ENCODE data around the gene AOX1.

Gene AOX1

DNA sequence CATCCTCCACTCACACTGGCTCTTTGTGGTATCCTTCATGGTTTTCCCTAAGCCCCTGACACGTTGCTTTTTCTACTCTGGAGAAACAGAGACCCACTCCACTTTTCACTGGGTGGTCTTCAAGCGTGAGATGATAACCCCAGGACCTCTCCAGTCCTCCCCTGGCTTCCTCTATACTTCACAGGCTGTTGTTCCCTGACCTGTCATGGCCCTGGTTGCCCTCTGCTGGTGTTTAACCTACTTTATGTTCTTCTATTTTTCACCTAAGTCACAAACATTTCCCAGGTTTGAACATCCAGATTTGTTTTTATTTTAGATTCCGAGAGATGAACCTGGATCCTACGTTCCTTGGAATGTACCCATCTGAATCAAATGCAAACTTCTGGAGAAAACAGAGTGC is 84.5 kb downstream of the AOX1 start:
- no peak overlapping the region for H3K27ac ChIP-seq
- TF ChIP-seq, protein P1, sequence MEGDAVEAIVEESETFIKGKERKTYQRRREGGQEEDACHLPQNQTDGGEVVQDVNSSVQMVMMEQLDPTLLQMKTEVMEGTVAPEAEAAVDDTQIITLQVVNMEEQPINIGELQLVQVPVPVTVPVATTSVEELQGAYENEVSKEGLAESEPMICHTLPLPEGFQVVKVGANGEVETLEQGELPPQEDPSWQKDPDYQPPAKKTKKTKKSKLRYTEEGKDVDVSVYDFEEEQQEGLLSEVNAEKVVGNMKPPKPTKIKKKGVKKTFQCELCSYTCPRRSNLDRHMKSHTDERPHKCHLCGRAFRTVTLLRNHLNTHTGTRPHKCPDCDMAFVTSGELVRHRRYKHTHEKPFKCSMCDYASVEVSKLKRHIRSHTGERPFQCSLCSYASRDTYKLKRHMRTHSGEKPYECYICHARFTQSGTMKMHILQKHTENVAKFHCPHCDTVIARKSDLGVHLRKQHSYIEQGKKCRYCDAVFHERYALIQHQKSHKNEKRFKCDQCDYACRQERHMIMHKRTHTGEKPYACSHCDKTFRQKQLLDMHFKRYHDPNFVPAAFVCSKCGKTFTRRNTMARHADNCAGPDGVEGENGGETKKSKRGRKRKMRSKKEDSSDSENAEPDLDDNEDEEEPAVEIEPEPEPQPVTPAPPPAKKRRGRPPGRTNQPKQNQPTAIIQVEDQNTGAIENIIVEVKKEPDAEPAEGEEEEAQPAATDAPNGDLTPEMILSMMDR (conservative IDR thresholded peaks at IDR 0.05), result no peak

GRCh38 chr2:200670751-200671150 is 84.9 kb downstream of the AOX1 start:
- no peak overlapping the region for H3K27ac ChIP-seq
- TF ChIP-seq, protein P1 (conservative IDR thresholded peaks at IDR 0.05), result no peak

DNA sequence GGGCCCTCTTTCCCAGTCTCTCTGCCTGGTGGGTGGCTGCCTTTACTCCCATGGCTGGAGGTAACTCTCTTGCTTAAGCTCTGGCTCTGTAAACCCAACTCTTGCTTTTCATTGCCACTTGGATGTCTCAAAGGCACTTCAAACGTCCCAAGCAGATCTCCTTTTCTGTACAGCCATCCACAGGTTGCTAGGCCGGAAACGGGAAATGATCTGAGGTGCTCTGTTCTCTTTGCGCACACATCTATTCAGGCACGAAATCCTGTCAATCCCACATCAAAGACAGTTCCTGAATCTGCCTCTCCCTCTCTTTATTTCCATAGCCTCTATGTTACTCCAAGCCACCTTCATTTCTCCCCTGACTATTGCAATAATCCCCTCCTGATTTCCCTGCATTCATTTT is 87.4 kb downstream of the AOX1 start:
- no peak overlapping the region for H3K27ac ChIP-seq
- TF ChIP-seq, protein P1 (conservative IDR thresholded peaks at IDR 0.05), result no peak

GRCh38 chr2:200674837-200675236 is 89.0 kb downstream of the AOX1 start:
- TF ChIP-seq, protein P1 (conservative IDR thresholded peaks at IDR 0.05), result no peak
- H3K27ac ChIP-seq, result no peak overlapping the region

- peak overlapping the region; percentile 72 for H3K27ac ChIP-seq
- TF ChIP-seq, protein P1 (conservative IDR thresholded peaks at IDR 0.05), result no peak
These were observed 91.4 kb downstream of the AOX1 start for GRCh38 chr2:200677171-200677570.

DNA sequence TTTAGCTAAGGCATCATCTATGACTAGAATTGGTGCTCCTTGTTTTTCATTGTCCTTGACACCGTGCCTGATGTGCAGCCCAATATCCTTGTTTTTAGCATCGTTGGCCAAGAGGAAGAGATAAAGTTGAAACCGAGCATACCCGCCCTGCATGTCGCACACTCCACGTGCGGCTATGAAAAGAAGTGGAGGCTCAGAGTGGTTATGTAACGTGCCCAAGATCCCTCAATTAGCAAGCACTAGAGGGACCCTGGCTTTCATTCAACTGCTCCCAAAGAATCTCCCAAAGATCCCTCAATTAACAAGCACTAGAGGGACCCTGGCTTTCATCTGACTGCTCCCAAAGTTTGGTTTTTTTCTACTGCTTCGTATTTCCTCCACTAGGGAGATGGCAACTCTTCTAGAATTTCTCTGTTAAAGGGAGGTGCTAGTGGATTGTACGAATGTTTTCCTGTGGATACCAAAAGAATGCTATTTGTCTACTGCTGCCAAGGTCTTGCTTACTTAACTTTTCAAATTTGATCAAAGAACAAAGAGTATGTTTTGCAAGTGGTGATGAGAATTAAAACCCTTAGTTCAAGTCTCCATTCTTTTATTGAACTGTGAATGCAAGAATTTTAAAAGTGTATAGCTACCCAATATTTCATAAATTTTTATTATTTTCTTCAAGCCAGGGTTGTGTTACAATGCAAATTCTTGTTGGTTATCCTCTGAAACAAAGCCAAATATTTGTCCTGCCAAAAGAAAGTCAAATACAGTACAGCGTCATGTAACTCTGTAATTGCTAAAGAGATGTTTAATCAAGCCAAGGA is 92.1 kb downstream of the AOX1 start:
- H3K27ac ChIP-seq, result peak overlapping the region; percentile 72
- TF ChIP-seq, protein P1 (conservative IDR thresholded peaks at IDR 0.05), result no peak

DNA sequence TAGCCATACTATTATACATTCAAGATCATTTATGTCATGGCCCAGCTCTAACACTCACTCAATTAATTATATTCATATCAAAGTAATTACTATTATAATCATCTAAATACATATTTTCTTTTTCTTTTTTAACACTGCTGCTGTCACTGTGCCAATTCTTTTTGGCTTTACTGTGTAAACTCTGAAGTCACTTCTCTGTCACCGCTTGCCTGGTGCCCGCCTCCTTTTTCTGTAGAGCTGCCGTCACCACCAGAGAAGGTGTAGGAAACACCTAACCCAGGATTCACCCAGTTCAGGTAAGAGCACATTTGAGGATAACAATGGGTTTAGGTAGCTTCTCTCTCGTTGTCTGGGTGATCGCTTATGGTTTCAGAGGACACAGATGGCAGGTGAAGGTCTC is 93.3 kb downstream of the AOX1 start:
- peak overlapping the region; percentile 72 for H3K27ac ChIP-seq
- TF ChIP-seq, protein P1 (conservative IDR thresholded peaks at IDR 0.05), result no peak
